Raji (cell line): ENCODE results near the gene ZC3H15.

ENCODE experiments used
- POLR2A ChIP-seq: IDR thresholded peaks from 2 replicates; pipeline ENCODE4 v1.6.1; 2011; ENCODE audit warnings: low read depth, low read length, control low read depth; ENCODE audit not compliant: insufficient read depth

The ZC3H15 gene

GRCh38 chr2:186531257-186531775 is 45.3 kb downstream of the ZC3H15 start:
- TF ChIP-seq POLR2A, result no peak

DNA sequence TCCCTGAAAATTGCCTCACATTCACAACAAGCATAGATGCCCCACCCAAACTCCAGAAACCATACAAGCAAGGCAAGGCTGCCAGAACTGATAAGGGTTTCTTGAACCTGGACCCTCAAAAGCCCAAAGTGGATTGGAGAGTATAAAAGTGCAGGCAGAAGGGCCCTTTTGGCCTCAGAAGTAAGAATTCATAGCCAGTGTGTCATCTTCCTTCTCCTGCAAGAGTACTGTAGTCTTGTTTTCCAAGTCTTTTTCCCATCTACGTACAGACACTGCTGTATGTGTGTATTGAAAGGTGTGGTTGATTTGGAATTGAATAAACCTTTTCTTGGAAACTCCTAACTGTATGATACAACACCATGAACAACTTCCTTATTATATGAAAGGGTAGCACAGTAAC is 46.8 kb downstream of the ZC3H15 start:
- TF ChIP-seq POLR2A, result no peak

- no peak for TF ChIP-seq POLR2A
These were observed 47.7 kb downstream of the ZC3H15 start for GRCh38 chr2:186533717-186534116.

DNA sequence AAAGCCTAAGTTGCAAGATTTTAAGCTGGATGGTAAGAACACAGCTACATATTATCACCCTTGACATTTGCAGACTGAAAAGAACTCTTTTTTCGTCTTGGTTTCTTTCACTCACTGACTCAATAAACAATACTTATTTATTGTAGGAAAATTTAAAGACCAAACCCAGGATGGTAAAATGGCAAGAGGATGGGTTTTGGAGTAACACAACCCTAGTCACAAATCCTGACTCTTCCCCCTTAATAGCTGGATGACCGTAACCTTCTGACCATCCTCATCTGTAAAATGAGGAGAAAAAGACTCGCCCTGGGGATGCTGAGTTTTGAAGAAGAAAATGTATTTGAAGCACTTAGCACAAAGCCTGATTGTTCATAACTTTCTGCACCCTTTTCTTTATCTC is 48.3 kb downstream of the ZC3H15 start:
- TF ChIP-seq POLR2A, result no peak

GRCh38 chr2:186535861-186536260 is 49.8 kb downstream of the ZC3H15 start:
- TF ChIP-seq POLR2A, result no peak

- TF ChIP-seq POLR2A, result no peak
These were observed 51.0 kb downstream of the ZC3H15 start for GRCh38 chr2:186537019-186537418.

DNA sequence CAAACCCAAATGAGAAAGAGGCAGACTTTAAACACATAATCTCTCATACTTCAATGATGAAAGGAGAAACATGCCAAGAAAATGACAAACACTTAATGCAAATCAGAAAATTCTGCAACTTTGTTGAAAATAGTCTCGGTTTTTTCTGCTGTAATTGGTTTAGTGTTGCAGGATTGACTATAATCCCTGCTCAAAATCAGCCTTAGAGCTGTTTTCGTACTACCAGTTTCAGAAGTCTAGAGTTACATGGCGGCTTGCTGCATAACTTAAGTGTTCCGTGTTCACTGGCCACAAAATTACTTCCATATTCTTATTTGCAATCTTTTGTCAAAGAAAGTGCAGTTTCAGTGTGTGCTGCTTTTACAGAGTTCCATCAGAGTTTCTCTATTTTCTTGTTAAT is 54.9 kb downstream of the ZC3H15 start:
- TF ChIP-seq POLR2A, result no peak

DNA sequence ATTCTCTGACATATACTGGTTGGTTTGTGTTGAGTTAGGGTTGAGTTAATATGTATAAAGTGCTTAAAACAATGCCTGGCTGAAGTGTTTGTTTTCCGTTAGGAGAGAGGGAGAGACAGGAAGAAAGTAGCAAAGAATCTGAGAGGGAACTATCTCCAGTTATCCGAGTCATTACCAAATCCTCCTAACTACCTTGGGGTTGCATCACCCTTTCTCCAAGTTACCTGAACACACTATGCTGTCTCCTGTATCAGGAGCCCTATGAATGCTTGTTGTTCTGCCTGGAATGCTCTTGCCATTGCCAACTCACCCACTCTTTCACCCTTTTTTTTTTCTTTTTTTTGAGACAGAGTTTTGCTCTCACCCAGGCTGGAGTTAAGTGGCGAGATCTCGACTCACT is 55.9 kb downstream of the ZC3H15 start:
- no peak for TF ChIP-seq POLR2A

DNA sequence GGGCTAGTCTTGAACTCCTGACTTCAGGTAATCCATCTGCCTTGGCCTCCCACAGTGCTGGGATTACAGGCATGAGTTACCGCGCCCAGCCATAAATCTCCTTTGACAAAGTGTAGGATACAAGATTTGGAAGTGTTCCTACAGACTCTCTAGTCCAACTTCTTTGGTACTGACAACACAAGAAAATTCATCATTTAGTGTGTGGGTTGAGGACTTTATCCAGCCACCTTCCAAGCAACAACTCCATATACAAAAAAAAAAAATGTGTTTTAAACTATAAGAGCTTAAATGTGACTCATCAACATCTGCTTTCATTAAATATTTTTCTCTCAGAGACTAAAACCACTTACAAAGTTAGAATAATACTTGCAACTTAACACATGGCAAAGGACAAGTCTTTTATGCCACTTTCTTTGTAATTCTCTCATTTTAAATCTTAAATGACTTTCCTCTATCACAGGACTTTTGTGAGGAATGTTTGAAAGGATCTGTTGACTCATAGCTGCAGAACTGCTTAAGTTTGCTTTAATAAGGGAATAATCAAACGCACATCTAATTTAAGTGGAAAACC is 57.6 kb downstream of the ZC3H15 start:
- no peak for TF ChIP-seq POLR2A

DNA sequence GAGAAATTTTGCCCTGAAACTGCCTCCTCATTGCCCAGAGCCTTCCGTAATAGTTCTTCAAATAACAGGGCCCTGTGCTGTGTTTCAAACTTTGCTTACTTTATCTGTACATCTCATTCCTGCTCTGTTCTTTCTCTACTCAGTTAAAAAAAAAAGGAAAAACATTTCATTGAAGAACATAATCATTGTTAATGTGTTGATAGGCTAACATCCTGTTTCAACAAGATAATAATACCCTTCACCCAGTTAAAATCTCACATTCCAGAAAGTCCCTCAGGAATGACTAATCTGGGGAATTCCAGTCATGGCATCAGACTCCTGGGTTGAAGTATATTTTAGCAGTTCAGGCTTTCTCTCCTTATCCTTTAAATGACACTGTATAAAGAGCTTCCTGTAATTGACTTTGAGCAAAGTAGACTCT is 58.2 kb downstream of the ZC3H15 start:
- no peak for TF ChIP-seq POLR2A

DNA sequence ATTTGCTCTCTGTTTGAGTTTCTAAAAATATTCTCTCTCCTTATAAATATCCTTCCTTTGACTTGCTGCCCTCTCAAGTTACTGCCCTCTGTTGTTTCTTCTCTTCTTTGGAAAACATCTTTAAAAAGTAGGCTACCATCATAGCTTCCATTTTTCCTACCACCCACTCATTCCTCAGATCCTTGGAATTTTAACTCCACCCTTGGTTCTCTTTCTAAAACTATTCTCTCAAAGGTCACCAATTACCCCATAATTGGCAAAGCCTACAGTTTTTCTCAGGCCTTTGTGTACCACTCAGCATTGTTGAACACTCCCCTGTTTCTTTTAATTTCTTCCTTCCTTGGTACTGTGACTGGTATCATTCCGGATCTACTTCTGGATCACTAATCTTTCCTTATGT is 60.8 kb downstream of the ZC3H15 start:
- TF ChIP-seq POLR2A, result no peak

GRCh38 chr2:186551323-186552050 is 65.4 kb downstream of the ZC3H15 start:
- TF ChIP-seq POLR2A, result no peak

GRCh38 chr2:186554429-186554828 is 68.4 kb downstream of the ZC3H15 start:
- no peak for TF ChIP-seq POLR2A

DNA sequence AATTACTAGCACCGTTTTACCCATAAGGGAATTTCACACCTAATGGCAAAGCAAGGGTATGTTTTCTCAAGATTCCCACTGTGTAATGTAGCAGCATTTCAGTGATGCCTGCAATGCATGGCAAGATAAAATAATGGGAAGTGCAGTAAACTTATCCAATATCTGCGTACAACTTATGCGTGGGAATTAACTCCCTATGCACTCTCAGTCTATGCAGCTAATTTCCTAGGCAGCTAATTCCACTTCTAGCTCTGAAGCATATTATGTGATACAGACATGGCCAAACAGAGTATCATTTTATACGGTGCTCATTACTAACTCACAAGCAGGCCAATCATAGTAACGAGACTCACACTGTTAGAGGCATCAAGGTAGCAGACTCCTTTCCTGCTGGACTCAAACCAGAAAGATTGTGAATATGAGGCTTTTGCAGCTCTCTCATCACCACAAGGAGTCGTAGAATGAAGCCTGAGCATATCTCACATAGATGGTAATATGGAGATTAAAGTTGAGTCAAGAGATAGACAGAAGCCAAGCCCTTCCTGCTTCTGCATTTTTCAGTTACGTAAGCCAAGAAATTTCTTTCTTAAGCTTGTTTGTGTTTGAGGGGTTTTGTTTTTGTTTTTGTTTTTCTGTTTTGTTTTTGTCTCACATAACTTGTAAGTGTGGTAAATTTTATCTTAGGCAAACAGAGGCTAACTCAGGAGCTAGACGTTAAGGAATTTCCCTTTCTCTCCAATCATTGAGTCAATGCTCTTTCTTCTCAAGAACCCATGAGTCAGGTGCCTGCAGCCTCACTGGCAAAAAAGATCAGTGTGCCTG is 69.0 kb downstream of the ZC3H15 start:
- TF ChIP-seq POLR2A, result no peak

GRCh38 chr2:186558512-186559276 is 72.6 kb downstream of the ZC3H15 start:
- no peak for TF ChIP-seq POLR2A
